HT1080 (cell line): ENCODE measurements around the gene RHOF. TPM values are rescaled to one million over a fixed set of nuclear protein-coding genes. Genes with fewer than 3 reads are reported as not detected.
A peak's percentile ranks its signal among the peaks of the same experiment; 100 is the strongest.

ENCODE experiments used
- DNase-seq: peaks from one replicate; pipeline ENCODE4 v3.0.0-alpha.2; 2015; ENCODE audit warnings: low read depth
- polyA plus RNA-seq, 2 experiments: library from polyadenylated mRNA; depleted of rRNA; stranded (reverse); fragments of >200 nt; gene quantifications; 2 replicates each; pipeline ENCODE4 v1.2.3, GENCODE V29; 2015
- total RNA-seq: library from RNA; depleted of rRNA; stranded (reverse); fragments of >200 nt; shearing (Covaris generic); gene quantifications from 2 replicates; pipeline ENCODE4 v1.2.3, GENCODE V29; 2014; rRNA removed

Gene RHOF
- 31.4 and 39.9 TPM in 2 replicates for total RNA-seq
- 45.1 and 53.0 TPM in 2 replicates for polyA plus RNA-seq (2015; cell fraction: cytosol; rRNA removed)
- 29.1 and 33.7 TPM in 2 replicates for polyA plus RNA-seq (2015; cell fraction: nucleus; rRNA removed)

- no peak for DNase-seq
These were observed at the start of gene RHOF for GRCh38 chr12:121793440-121793837. TSS of gene RHOF (minus strand) at chr12:121793688. CDS start at chr12:121793633, 55 bp downstream.

- no peak for DNase-seq
These were observed 46.7 kb upstream of the RHOF start for GRCh38 chr12:121839993-121840761.

GRCh38 chr12:121839106-121839992 is 45.9 kb upstream of the RHOF start:
- DNase-seq: peak; percentile 93

- DNase-seq: no peak
These were observed 44.6 kb upstream of the RHOF start for GRCh38 chr12:121838126-121838525.

GRCh38 chr12:121837680-121838079 is 44.2 kb upstream of the RHOF start:
- no peak for DNase-seq

- no peak for DNase-seq
These were observed 38.2 kb upstream of the RHOF start for GRCh38 chr12:121831571-121832245.

GRCh38 chr12:121830588-121831265 is 37.2 kb upstream of the RHOF start:
- DNase-seq: no peak

GRCh38 chr12:121830134-121830533 is 36.6 kb upstream of the RHOF start:
- DNase-seq: no peak

GRCh38 chr12:121829250-121829918 is 35.9 kb upstream of the RHOF start:
- DNase-seq: no peak

GRCh38 chr12:121828826-121829225 is 35.3 kb upstream of the RHOF start:
- no peak for DNase-seq

- DNase-seq: no peak
These were observed 34.8 kb upstream of the RHOF start for GRCh38 chr12:121828306-121828705.

GRCh38 chr12:121827351-121828099 is 34.0 kb upstream of the RHOF start:
- DNase-seq: no peak

- no peak for DNase-seq
These were observed 33.0 kb upstream of the RHOF start for GRCh38 chr12:121826318-121827150.

- DNase-seq: no peak
These were observed 31.6 kb upstream of the RHOF start for GRCh38 chr12:121825041-121825523.

- no peak for DNase-seq
These were observed 30.2 kb upstream of the RHOF start for GRCh38 chr12:121823727-121824115.

GRCh38 chr12:121823101-121823726 is 29.7 kb upstream of the RHOF start:
- no peak for DNase-seq

- no peak for DNase-seq
These were observed 29.1 kb upstream of the RHOF start for GRCh38 chr12:121822393-121823100.
